HCT116 (cell line): ENCODE results near the gene GTPBP2. TPM values are rescaled to one million over a fixed set of nuclear protein-coding genes. Genes with fewer than 3 reads are reported as not detected.

ENCODE experiments used
- ATAC-seq: fragments of 200-7000 bp; cut with Tn5 transposase; 2 replicates; pipeline ENCODE4 v1.9.1; 2020; ENCODE audit warnings: mild to moderate bottlenecking, moderate library complexity
- BruUV-seq: library from RNA; stranded (reverse); fragments of 400-500 nt; replicated peaks from 2 replicates; lab custom pipeline; 2021; lab: Mats Ljungman, UMichigan
- CTCF ChIA-PET: fragments of 300-600 bp; sonication (Branson Sonifier 250); formaldehyde crosslinking; loops from one replicate; lab custom pipeline; 2021; ENCODE audit warnings: antibody characterized with exemption; lab: Charles Lee
- POLR2A ChIA-PET: fragments of 300-600, 350-600 bp; sonication (Branson Sonifier 250); formaldehyde crosslinking; loops from one replicate; lab custom pipeline; 2021; ENCODE audit warnings: antibody characterized with exemption; lab: Charles Lee
- RAD21 ChIA-PET, 2 experiments: fragments of 300-600 bp; sonication (Branson Sonifier 250); formaldehyde crosslinking; loops; one replicate each; lab custom pipeline; 2023; ENCODE audit warnings: low total read pairs in 2 of 2; ENCODE audit not compliant: uncharacterized antibody in 2 of 2, unreplicated experiment in 2 of 2, low non-redundant PET in 1 of 2; lab: Charles Lee
- DNase-seq: peaks from one replicate; pipeline ENCODE4 v3.0.0-alpha.2; 2010; ENCODE audit warnings: low read depth, low spot score
- H2AFZ ChIP-seq: fragments of 200-600 bp; shearing (Covaris generic), sonication (generic); 2 replicates; pipeline ENCODE4 v1.6.1; 2017; ENCODE audit warnings: low read depth, mixed run types, mixed read lengths, antibody characterized with exemption, low read length; ENCODE audit not compliant: poor library complexity, severe bottlenecking
- H3K27ac ChIP-seq: 2 replicates; pipeline ENCODE4 v1.5.1; 2012; ENCODE audit warnings: low read depth, low read length
- H3K27me3 ChIP-seq: fragments of 200-600 bp; sonication (generic); 2 replicates; pipeline ENCODE4 v1.6.1; 2016; ENCODE audit warnings: mixed run types, low read length, mixed read lengths; ENCODE audit not compliant: insufficient read depth
- H3K36me3 ChIP-seq, 2 experiments: fragments of 200-500 bp in 1 of 2; fragments of 200-600 bp in 1 of 2; sonication (Bioruptor generic) in 1 of 2; sonication (generic) in 1 of 2; 2 replicates each; pipeline versions ENCODE4 v1.5.1 to v1.6.1; 2014 to 2016; ENCODE audit warnings: low read length in 2 of 2, inconsistent platforms in 1 of 2, mixed read lengths in 1 of 2, mixed run types in 1 of 2; ENCODE audit not compliant: insufficient read depth in 2 of 2, control insufficient read depth in 1 of 2
- H3K4me1 ChIP-seq, 2 experiments: fragments of 200-600 bp in 1 of 2; sonication (generic) in 1 of 2; 2 replicates each; pipeline versions ENCODE4 v1.5.1 to v1.6.1; 2012 to 2017; ENCODE audit warnings: low read length in 2 of 2, inconsistent platforms in 1 of 2, mild to moderate bottlenecking in 1 of 2, mixed read lengths in 1 of 2, mixed run types in 1 of 2, moderate library complexity in 1 of 2; ENCODE audit not compliant: insufficient read depth in 2 of 2, control insufficient read depth in 1 of 2
- H3K4me2 ChIP-seq: fragments of 200-600 bp; sonication (generic); 2 replicates; pipeline ENCODE4 v1.6.1; 2017; ENCODE audit warnings: mixed run types, low read length, mixed read lengths
- H3K4me3 ChIP-seq, 2 experiments: fragments of 200-600 bp in 1 of 2; sonication (generic) in 1 of 2; replicated peaks in 1 of 2; 2 replicates each; pipeline ENCODE4 v1.5.1; 2011 to 2016; ENCODE audit warnings: low read length in 2 of 2, control low read depth in 1 of 2, low read depth in 1 of 2, mild to moderate bottlenecking in 1 of 2, mixed read lengths in 1 of 2, mixed run types in 1 of 2
- H3K79me2 ChIP-seq: fragments of 200-600 bp; sonication (generic); 2 replicates; pipeline ENCODE4 v1.6.1; 2017; ENCODE audit warnings: mild to moderate bottlenecking, mixed run types, low read length, moderate library complexity, mixed read lengths; ENCODE audit not compliant: insufficient read depth
- H3K9ac ChIP-seq: fragments of 200-600 bp; sonication (generic); 2 replicates; pipeline ENCODE4 v1.6.1; 2016; ENCODE audit warnings: low read length, mixed read lengths
- H3K9me2 ChIP-seq: fragments of 200-600 bp; sonication (generic), shearing (Covaris generic); 2 replicates; pipeline ENCODE4 v1.6.1; 2017; ENCODE audit warnings: mixed run types, mild to moderate bottlenecking, moderate library complexity; ENCODE audit not compliant: insufficient read depth
- H3K9me3 ChIP-seq, 2 experiments: fragments of 200-500 bp in 1 of 2; fragments of 200-600 bp in 1 of 2; sonication (Bioruptor generic) in 1 of 2; sonication (generic) in 1 of 2; 2 replicates each; pipeline ENCODE4 v1.6.1; 2014 to 2017; ENCODE audit warnings: low read length in 2 of 2, mixed read lengths in 2 of 2, inconsistent platforms in 1 of 2, low read depth in 1 of 2, mild to moderate bottlenecking in 1 of 2, mixed run types in 1 of 2, moderate library complexity in 1 of 2; ENCODE audit not compliant: control insufficient read depth in 1 of 2, insufficient read depth in 1 of 2
- H4K20me1 ChIP-seq: fragments of 200-600 bp; sonication (generic), shearing (Covaris generic); 2 replicates; pipeline ENCODE4 v1.6.1; 2017; ENCODE audit warnings: mixed run types, mild to moderate bottlenecking, moderate library complexity; ENCODE audit not compliant: insufficient read depth
- CBX3 ChIP-seq: IDR thresholded peaks from 2 replicates; pipeline ENCODE4 v1.6.1; 2012; ENCODE audit warnings: low read depth
- CEBPB ChIP-seq: IDR thresholded peaks from 2 replicates; pipeline ENCODE4 v1.6.1; 2012; ENCODE audit warnings: low read depth
- RAD21 ChIP-seq: IDR thresholded peaks from 2 replicates; pipeline ENCODE4 v1.6.1; 2012; ENCODE audit warnings: low read depth, mild to moderate bottlenecking
- SIN3A ChIP-seq: IDR thresholded peaks from 2 replicates; pipeline ENCODE4 v1.6.1; 2012; ENCODE audit warnings: low read depth
- TCF7L2 ChIP-seq: IDR thresholded peaks from 2 replicates; pipeline ENCODE4 v1.7.0; 2011; ENCODE audit warnings: borderline replicate concordance, inconsistent platforms; ENCODE audit not compliant: insufficient read depth, insufficient read length; ENCODE audit errors: extremely low read depth
- YY1 ChIP-seq: IDR thresholded peaks from 2 replicates; pipeline ENCODE4 v1.6.1; 2011; ENCODE audit warnings: low read length, low read depth, moderate library complexity, mild to moderate bottlenecking; ENCODE audit not compliant: insufficient replicate concordance; ENCODE audit errors: extremely low read depth
- intact Hi-C: fragments of 100-400 bp; cut with micrococcal nuclease; formaldehyde crosslinking; loops from 2 replicates; pipeline ENCODE4 v1.10.0; 2022
- total RNA-seq: library from RNA; stranded (reverse); gene quantifications from one replicate; pipeline ENCODE4 v1.2.1, GENCODE V29; 2021; ENCODE audit not compliant: unreplicated experiment
- TF ChIP-seq, protein P1 (sequence below): IDR thresholded peaks from 2 replicates; pipeline ENCODE4 v1.6.1; 2012
- TF ChIP-seq, protein P2 (sequence below): IDR thresholded peaks from 2 replicates; pipeline ENCODE4 v1.6.1; 2012; ENCODE audit warnings: low read depth

The GTPBP2 gene
- total RNA-seq, 1 experiment from 2014 or later, result 98.0 TPM

DNA sequence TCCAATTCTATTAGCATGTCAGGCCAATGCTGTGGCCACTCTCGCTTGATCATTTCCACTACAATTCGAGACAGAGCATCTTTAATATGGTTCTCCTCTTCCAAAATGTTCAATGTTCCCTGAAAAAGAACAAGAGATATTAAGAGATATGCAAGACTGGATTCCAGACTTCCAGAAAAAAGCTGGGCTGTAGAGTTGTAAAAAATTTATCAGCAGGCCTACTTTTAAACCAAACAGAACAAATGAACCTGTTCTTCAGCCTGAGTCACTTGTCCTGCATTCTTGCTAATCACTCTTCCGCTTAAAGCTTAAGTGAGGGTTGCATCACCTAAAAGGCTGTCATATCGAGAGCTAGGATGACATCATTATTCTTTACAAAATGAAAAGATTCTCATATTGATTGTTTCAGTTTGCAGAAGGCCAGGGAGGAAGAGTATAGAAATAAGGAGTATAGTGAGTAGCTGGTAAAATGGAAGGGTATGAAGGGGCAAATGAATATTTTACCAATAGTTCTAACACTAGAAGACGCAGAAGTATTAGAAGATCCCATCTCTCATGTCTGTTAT is 58.1 kb downstream of the GTPBP2 start:
- ChIA-PET CTCF (no interaction called here), RAD21 (interaction anchor here in 1 of 2 experiments (0.5 kb wide), 1 partner anchor 312 kb away, joined by 3 read pairs; no protein-coding TSS in a partner anchor), POLR2A (no interaction called here)
- Histone ChIP-seq H3K4me1 (peaks cover 3 to 7% of the 10 kb centered on the region in 2 experiments; a peak in 3 of 4 replicates), H3K27me3 (no peaks in the 10 kb centered on the region), H4K20me1 (no peaks in the 10 kb centered on the region), H2AFZ (no peak overlapping the region), H3K36me3 (peaks cover 49 to 51% of the 10 kb centered on the region in 2 experiments), H3K4me2 (no peak overlapping the region), H3K9me2 (no peaks in the 10 kb centered on the region), H3K9ac (no peak overlapping the region), H3K4me3 (no peak overlapping the region), H3K79me2 (peaks cover 52% of the 10 kb centered on the region), H3K27ac (no peak overlapping the region), H3K9me3 (no peaks in the 10 kb centered on the region)
- BruUV-seq, result no TSS peak
- intact Hi-C loops, result loop anchor here (5.0 kb wide), 1 partner anchor 44 kb away; no protein-coding TSS in a partner anchor
- ATAC-seq, result no peak
- TF ChIP-seq CBX3 (no peak), YY1 (no peak), RAD21 (no peak), CEBPB (no peak; the same call in 1 of the 2 replicates), SIN3A (no peak), TCF7L2 (no peak)
- TF ChIP-seq, protein P1, sequence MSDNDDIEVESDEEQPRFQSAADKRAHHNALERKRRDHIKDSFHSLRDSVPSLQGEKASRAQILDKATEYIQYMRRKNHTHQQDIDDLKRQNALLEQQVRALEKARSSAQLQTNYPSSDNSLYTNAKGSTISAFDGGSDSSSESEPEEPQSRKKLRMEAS, result no peak
- TF ChIP-seq, protein P2, sequence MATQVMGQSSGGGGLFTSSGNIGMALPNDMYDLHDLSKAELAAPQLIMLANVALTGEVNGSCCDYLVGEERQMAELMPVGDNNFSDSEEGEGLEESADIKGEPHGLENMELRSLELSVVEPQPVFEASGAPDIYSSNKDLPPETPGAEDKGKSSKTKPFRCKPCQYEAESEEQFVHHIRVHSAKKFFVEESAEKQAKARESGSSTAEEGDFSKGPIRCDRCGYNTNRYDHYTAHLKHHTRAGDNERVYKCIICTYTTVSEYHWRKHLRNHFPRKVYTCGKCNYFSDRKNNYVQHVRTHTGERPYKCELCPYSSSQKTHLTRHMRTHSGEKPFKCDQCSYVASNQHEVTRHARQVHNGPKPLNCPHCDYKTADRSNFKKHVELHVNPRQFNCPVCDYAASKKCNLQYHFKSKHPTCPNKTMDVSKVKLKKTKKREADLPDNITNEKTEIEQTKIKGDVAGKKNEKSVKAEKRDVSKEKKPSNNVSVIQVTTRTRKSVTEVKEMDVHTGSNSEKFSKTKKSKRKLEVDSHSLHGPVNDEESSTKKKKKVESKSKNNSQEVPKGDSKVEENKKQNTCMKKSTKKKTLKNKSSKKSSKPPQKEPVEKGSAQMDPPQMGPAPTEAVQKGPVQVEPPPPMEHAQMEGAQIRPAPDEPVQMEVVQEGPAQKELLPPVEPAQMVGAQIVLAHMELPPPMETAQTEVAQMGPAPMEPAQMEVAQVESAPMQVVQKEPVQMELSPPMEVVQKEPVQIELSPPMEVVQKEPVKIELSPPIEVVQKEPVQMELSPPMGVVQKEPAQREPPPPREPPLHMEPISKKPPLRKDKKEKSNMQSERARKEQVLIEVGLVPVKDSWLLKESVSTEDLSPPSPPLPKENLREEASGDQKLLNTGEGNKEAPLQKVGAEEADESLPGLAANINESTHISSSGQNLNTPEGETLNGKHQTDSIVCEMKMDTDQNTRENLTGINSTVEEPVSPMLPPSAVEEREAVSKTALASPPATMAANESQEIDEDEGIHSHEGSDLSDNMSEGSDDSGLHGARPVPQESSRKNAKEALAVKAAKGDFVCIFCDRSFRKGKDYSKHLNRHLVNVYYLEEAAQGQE, result no peak
- DNase-seq, result no peak

Other genes starting within 250 kb of the GTPBP2 start
- 29.9 TPM for gene ABCC10, start 201.7 kb downstream of the GTPBP2 start, total RNA-seq
- gene DLK2, start 173.7 kb downstream of the GTPBP2 start, total RNA-seq, result 1.6 TPM
- gene TJAP1, start 151.7 kb downstream of the GTPBP2 start, total RNA-seq, result 45.2 TPM
- gene LRRC73, start 118.9 kb downstream of the GTPBP2 start, total RNA-seq, result 1.2 TPM
- gene YIPF3, start 112.3 kb downstream of the GTPBP2 start, total RNA-seq, result 84.5 TPM
- gene POLR1C, start 112.2 kb downstream of the GTPBP2 start, total RNA-seq, result 84.6 TPM
- 77.4 TPM for gene XPO5, start 53.2 kb downstream of the GTPBP2 start, total RNA-seq
- gene POLH, start 53.1 kb downstream of the GTPBP2 start, total RNA-seq, result 20.6 TPM
- gene MAD2L1BP, start 6.6 kb upstream of the GTPBP2 start, total RNA-seq, result 36.6 TPM
- gene RSPH9, start 15.8 kb upstream of the GTPBP2 start, total RNA-seq, result not detected
- gene MRPS18A, start 58.5 kb upstream of the GTPBP2 start, total RNA-seq, result 63.0 TPM
- 112 TPM for gene VEGFA, start 140.9 kb upstream of the GTPBP2 start, total RNA-seq